Thymus (tissue), 11 donors: ENCODE data around the gene TRAF1. TPM values are rescaled to one million over a fixed set of nuclear protein-coding genes. Genes with fewer than 3 reads are reported as not detected.

Source experiments
- DNase-seq, 9 donors: peaks; one replicate each; pipeline ENCODE4 v3.0.0-alpha.2; 2013; ENCODE audit warnings: low spot score in 9 of 9, low read depth in 6 of 9, missing footprints in 1 of 9
- H3K27ac ChIP-seq, 2 donors: one replicate each; pipeline ENCODE4 v1.5.1; 2013; ENCODE audit warnings: control low read depth in 1 of 2, low read depth in 1 of 2, low read length in 1 of 2, mild to moderate bottlenecking in 1 of 2, moderate library complexity in 1 of 2
- H3K27me3 ChIP-seq, 2 donors: one replicate each; pipeline ENCODE4 v1.5.1; 2013; ENCODE audit warnings: low read length in 1 of 2; ENCODE audit not compliant: control insufficient read depth in 2 of 2, insufficient read depth in 1 of 2
- H3K36me3 ChIP-seq, 2 donors: one replicate each; pipeline ENCODE4 v1.5.1; 2013; ENCODE audit warnings: low read length in 1 of 2, mild to moderate bottlenecking in 1 of 2, moderate library complexity in 1 of 2; ENCODE audit not compliant: control insufficient read depth in 2 of 2, insufficient read depth in 2 of 2
- H3K4me1 ChIP-seq, 2 donors: one replicate each; pipeline ENCODE4 v1.5.1; 2013; ENCODE audit warnings: low read length in 2 of 2; ENCODE audit not compliant: control insufficient read depth in 2 of 2, insufficient read depth in 2 of 2
- H3K4me3 ChIP-seq, 2 donors: one replicate each; pipeline ENCODE4 v1.5.1; 2013; ENCODE audit warnings: low read length in 2 of 2, control low read depth in 1 of 2, mild to moderate bottlenecking in 1 of 2
- H3K9me3 ChIP-seq, 2 donors: one replicate each; pipeline ENCODE4 v1.5.1; 2013; ENCODE audit warnings: low read length in 1 of 2, mild to moderate bottlenecking in 1 of 2; ENCODE audit not compliant: control insufficient read depth in 2 of 2, insufficient read depth in 1 of 2
- WGBS: extraction: QIAGEN DNeasy Blood & Tissue Kit; methylation state at CpG from one replicate; pipeline ENCODE4 v1.1.7; 2013; 5-methylcytosine and 5-hydroxymethylcytosine counted together
- polyA plus RNA-seq: library from polyadenylated mRNA; stranded (reverse); fragments of 200-250 nt; gene quantifications from one replicate; pipeline ENCODE4 v1.2.3, GENCODE V29; 2013
- total RNA-seq: library from RNA; stranded (reverse); fragments of 120-200 nt; gene quantifications from one replicate; pipeline ENCODE4 v1.2.4, GENCODE V29; 2013
- donor health status: healthy.

The TRAF1 gene
- total and polyA plus RNA-seq, 2 donors = 21.7 TPM

- WGBS = 46% methylated on average over 5 of the region's 5 CpGs
Observed at GRCh38 chr9:120915854-120916470, 10.6 kb downstream of the TRAF1 start.

GRCh38 chr9:120914953-120915352, 11.6 kb downstream of the TRAF1 start:
- 96% methylated on average over 6 of the region's 6 CpGs for WGBS
- peaks cover 9 to 44% of the 10 kb centered on the region in 2 donors for H3K4me1 ChIP-seq

More at GRCh38 chr9:120915854-120916470, 10.6 kb downstream of the TRAF1 start:
- H3K27ac ChIP-seq = peak overlapping the region; percentile 80 to 86
- peaks cover 2 to 10% of the 10 kb centered on the region in 2 donors for H3K36me3 ChIP-seq
- peak in 3 of 9 donors; percentile 65 to 87 (median 72) for DNase-seq
- H3K4me1 ChIP-seq = peaks cover 12 to 49% of the 10 kb centered on the region in 2 donors
- H3K27me3 ChIP-seq = no peaks in the 10 kb centered on the region
- H3K9me3 ChIP-seq = peaks cover 0 to 8% of the 10 kb centered on the region in 2 donors
- H3K4me3 ChIP-seq = no peak overlapping the region

GRCh38 chr9:120914396-120914795, 12.2 kb downstream of the TRAF1 start:
- Histone ChIP-seq H3K4me1 (peaks cover 14 to 44% of the 10 kb centered on the region in 2 donors), H3K27ac (no peak overlapping the region), H3K9me3 (peaks cover 0 to 8% of the 10 kb centered on the region in 2 donors), H3K27me3 (no peaks in the 10 kb centered on the region), H3K4me3 (no peak overlapping the region), H3K36me3 (peaks cover 3 to 10% of the 10 kb centered on the region in 2 donors)
- 96% methylated on average over 3 of the region's 3 CpGs for WGBS
- DNase-seq = no peak

More at GRCh38 chr9:120914953-120915352, 11.6 kb downstream of the TRAF1 start:
- Histone ChIP-seq H3K27ac (no peak overlapping the region), H3K4me3 (no peak overlapping the region), H3K36me3 (peaks cover 2 to 10% of the 10 kb centered on the region in 2 donors), H3K27me3 (no peaks in the 10 kb centered on the region), H3K9me3 (peaks cover 0 to 8% of the 10 kb centered on the region in 2 donors)
- DNase-seq = no peak

GRCh38 chr9:120913647-120914264, 12.8 kb downstream of the TRAF1 start:
- Histone ChIP-seq H3K9me3 (peaks cover 0 to 8% of the 10 kb centered on the region in 2 donors), H3K36me3 (peaks cover 9 to 13% of the 10 kb centered on the region in 2 donors), H3K4me3 (no peak overlapping the region), H3K27me3 (no peaks in the 10 kb centered on the region), H3K27ac (no peak overlapping the region), H3K4me1 (peaks cover 16 to 40% of the 10 kb centered on the region in 2 donors)
- DNase-seq = peak in 2 of 9 donors; percentile 69
- WGBS = 95% methylated on average over 4 of the region's 4 CpGs

- peaks cover 16 to 36% of the 10 kb centered on the region in 2 donors for H3K4me1 ChIP-seq
- no peak for DNase-seq
- H3K9me3 ChIP-seq = peaks cover 0 to 8% of the 10 kb centered on the region in 2 donors
- no peak overlapping the region for H3K4me3 ChIP-seq
- WGBS = 97% methylated on average over 13 of the region's 13 CpGs
- no peak overlapping the region for H3K27ac ChIP-seq
- H3K36me3 ChIP-seq = peaks cover 9 to 13% of the 10 kb centered on the region in 2 donors
- H3K27me3 ChIP-seq = no peaks in the 10 kb centered on the region
Observed at GRCh38 chr9:120912958-120913646, 13.5 kb downstream of the TRAF1 start.

- H3K36me3 ChIP-seq = peaks cover 9 to 13% of the 10 kb centered on the region in 2 donors
- no peak overlapping the region for H3K27ac ChIP-seq
- peaks cover 25 to 35% of the 10 kb centered on the region in 2 donors for H3K4me1 ChIP-seq
Observed at GRCh38 chr9:120911295-120911837, 15.2 kb downstream of the TRAF1 start.

GRCh38 chr9:120910643-120911042, 16.0 kb downstream of the TRAF1 start:
- Histone ChIP-seq H3K4me1 (peaks cover 27 to 35% of the 10 kb centered on the region in 2 donors), H3K27ac (no peak overlapping the region), H3K27me3 (no peaks in the 10 kb centered on the region), H3K9me3 (no peaks in the 10 kb centered on the region), H3K4me3 (no peak overlapping the region), H3K36me3 (peaks cover 9 to 13% of the 10 kb centered on the region in 2 donors)
- DNase-seq = no peak
- 99% methylated on average over 3 of the region's 3 CpGs for WGBS

More at GRCh38 chr9:120911295-120911837, 15.2 kb downstream of the TRAF1 start:
- 97% methylated on average over 9 of the region's 9 CpGs for WGBS
- Histone ChIP-seq H3K9me3 (no peaks in the 10 kb centered on the region), H3K4me3 (no peak overlapping the region), H3K27me3 (no peaks in the 10 kb centered on the region)
- DNase-seq = no peak

- H3K27me3 ChIP-seq = no peaks in the 10 kb centered on the region
- peaks cover 9 to 13% of the 10 kb centered on the region in 2 donors for H3K36me3 ChIP-seq
- 51% methylated on average over 5 of the region's 5 CpGs for WGBS
- H3K4me3 ChIP-seq = no peak overlapping the region
- H3K4me1 ChIP-seq = peaks cover 31 to 38% of the 10 kb centered on the region in 2 donors
- no peaks in the 10 kb centered on the region for H3K9me3 ChIP-seq
- peak overlapping the region in 1 of 2 donors; percentile 38 for H3K27ac ChIP-seq
- DNase-seq = peak in 1 of 9 donors; percentile 52
Observed at GRCh38 chr9:120909904-120910303, 16.7 kb downstream of the TRAF1 start.
